ENCODE results near the gene MRPL14.
A peak's percentile ranks its signal among the peaks of the same experiment; 100 is the strongest.

The MRPL14 gene

GRCh38 chr6:44073612-44074438 lies 53.4 kb downstream of the MRPL14 start:
- in situ Hi-C loops (cut with MboI; ENCODE audit: low pct_unique_long_range_greater_than_20kb, low sequenced_read_pairs, unreplicated experiment) = loop anchor here (10.0 kb wide), 1 partner anchor 299 kb away; the partner anchor contains the start of gene VEGFA
- DNase-seq (ENCODE audit: low spot score) = no peak
- TF ChIP-seq CTCF (IDR thresholded peaks at IDR 0.05; ENCODE audit: extremely low read depth, insufficient read depth, missing control alignments) = no peak

GRCh38 chr6:44072959-44073611 lies 54.2 kb downstream of the MRPL14 start:
- in situ Hi-C loops (cut with MboI; ENCODE audit: low pct_unique_long_range_greater_than_20kb, low sequenced_read_pairs, unreplicated experiment) = loop anchor here (10.0 kb wide), 1 partner anchor 298 kb away; the partner anchor contains the start of gene VEGFA
- DNase-seq (ENCODE audit: low spot score) = peak; percentile 97
- no peak for TF ChIP-seq CTCF (IDR thresholded peaks at IDR 0.05; ENCODE audit: extremely low read depth, insufficient read depth, missing control alignments)

- TF ChIP-seq CTCF (IDR thresholded peaks at IDR 0.05; ENCODE audit: extremely low read depth, insufficient read depth, missing control alignments) = no peak
- DNase-seq (ENCODE audit: low spot score) = peak; percentile 46
- in situ Hi-C loops (cut with MboI; ENCODE audit: low pct_unique_long_range_greater_than_20kb, low sequenced_read_pairs, unreplicated experiment) = loop anchor here (10.0 kb wide), 1 partner anchor 298 kb away; the partner anchor contains the start of gene VEGFA
These were observed 54.7 kb downstream of the MRPL14 start for GRCh38 chr6:44072452-44072958.

- DNase-seq (ENCODE audit: low spot score) = no peak
- TF ChIP-seq CTCF (IDR thresholded peaks at IDR 0.05; ENCODE audit: extremely low read depth, insufficient read depth, missing control alignments) = no peak
- in situ Hi-C loops (cut with MboI; ENCODE audit: low pct_unique_long_range_greater_than_20kb, low sequenced_read_pairs, unreplicated experiment) = loop anchor here (10.0 kb wide), 1 partner anchor 297 kb away; the partner anchor contains the start of gene VEGFA
These were observed 55.4 kb downstream of the MRPL14 start for GRCh38 chr6:44071670-44072451.

- in situ Hi-C loops (cut with MboI; ENCODE audit: low pct_unique_long_range_greater_than_20kb, low sequenced_read_pairs, unreplicated experiment) = no loop called here
- DNase-seq (ENCODE audit: low spot score) = no peak
- no peak for TF ChIP-seq CTCF (IDR thresholded peaks at IDR 0.05; ENCODE audit: extremely low read depth, insufficient read depth, missing control alignments)
These were observed 58.5 kb downstream of the MRPL14 start for GRCh38 chr6:44068607-44069296.
